ENCODE measurements around the gene SH3BGR. TPM values are rescaled to one million over a fixed set of nuclear protein-coding genes. Genes with fewer than 3 reads are reported as not detected.
"Not testable (repeated sequence)": the region's sequence is repeated elsewhere in the genome, so short reads cannot be mapped to it uniquely, and the experiment has no call there.

The SH3BGR gene
- total and polyA plus RNA-seq, 8 donors, result 1.6 to 4.1 (median 3.6) TPM

DNA sequence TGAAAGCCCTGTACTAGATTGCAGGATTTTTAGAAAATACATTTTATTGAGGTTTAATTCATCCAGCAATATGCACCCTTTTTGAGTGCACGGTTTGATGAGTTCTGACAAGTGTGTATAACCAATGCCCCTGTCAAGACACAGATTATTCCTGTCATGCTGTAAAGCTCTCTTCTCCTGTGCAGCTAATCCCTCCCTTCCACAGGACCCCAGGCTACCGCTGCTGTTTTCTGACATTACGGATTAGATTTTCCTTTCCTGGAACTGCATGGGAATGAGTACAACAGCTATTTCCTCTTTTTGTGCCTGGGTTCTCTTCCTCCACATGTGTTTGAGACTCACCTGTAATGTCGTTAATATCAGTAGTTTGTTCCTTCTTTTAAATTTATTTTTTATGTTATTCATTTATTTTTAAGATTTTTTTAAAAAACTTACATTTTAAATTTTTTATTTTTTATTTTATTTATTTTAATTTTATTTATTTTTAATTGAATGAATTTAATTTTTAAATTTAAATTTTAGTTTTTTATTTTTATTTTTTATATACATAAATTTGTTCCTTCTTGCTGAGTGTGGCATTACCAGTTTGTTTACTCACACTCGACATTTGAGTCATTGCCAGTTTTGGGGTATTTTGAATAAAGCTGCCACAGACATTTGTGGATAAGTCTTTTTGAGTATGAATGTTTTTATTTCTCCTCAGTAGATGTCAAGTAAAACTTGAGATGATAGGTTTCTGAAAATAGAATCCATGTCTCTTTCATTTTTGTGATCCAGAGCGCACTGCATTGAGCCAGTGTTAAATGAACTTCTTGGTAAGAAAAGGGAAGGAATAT lies 82.0 kb downstream of the SH3BGR start:
- Histone ChIP-seq H3K27me3 (no peaks in the 10 kb centered on the region), H3K27ac (no peak overlapping the region), H3K4me3 (no peak overlapping the region), H3K9me3 (no peaks in the 10 kb centered on the region), H3K4me1 (no peaks in the 10 kb centered on the region), H3K36me3 (no peaks in the 10 kb centered on the region)
- ATAC-seq (no peak), DNase-seq (no peak)
- TF ChIP-seq, protein P1, sequence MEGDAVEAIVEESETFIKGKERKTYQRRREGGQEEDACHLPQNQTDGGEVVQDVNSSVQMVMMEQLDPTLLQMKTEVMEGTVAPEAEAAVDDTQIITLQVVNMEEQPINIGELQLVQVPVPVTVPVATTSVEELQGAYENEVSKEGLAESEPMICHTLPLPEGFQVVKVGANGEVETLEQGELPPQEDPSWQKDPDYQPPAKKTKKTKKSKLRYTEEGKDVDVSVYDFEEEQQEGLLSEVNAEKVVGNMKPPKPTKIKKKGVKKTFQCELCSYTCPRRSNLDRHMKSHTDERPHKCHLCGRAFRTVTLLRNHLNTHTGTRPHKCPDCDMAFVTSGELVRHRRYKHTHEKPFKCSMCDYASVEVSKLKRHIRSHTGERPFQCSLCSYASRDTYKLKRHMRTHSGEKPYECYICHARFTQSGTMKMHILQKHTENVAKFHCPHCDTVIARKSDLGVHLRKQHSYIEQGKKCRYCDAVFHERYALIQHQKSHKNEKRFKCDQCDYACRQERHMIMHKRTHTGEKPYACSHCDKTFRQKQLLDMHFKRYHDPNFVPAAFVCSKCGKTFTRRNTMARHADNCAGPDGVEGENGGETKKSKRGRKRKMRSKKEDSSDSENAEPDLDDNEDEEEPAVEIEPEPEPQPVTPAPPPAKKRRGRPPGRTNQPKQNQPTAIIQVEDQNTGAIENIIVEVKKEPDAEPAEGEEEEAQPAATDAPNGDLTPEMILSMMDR (IDR thresholded peaks at IDR 0.05), result no peak
- intact Hi-C loops (cut with DNase I), result no loop called here

DNA sequence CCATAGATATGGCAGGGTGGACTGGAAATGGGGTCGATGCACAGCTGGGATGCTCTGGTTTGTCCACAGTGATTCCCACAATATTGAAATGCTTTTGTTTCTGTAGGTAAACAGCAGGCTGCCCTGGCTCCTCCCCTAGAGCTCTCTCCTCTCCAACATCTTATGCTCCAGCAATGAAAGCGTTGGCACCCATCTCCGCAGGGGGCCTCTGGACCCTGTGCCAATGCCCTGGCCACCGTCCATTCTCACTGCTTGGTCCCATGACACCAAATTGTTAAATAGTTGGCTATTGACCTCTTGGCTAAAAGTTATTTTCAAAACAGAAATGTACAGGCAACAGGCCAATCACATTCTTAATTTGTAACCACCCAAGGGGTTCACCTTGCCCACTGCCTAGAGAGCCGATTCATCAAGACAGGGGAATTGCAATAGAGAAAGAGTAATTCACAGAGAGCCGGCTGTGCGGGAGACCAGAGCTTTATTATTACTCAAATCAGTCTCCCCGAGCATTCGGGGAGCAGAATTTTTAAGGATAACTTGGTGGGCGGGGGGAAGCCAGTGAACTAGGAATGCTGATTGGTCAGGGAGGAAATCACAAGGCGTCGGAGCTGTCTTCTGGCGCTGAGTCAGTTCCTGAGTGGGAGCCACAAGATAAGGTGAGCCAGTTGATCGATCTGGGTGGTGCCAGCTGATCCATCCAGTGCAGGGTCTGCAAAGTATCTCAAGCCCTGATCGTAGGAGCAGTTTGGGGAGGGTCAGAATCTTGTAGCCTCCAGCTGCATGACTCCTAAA lies 84.1 kb downstream of the SH3BGR start:
- Histone ChIP-seq H3K4me3 (no peak overlapping the region), H3K27me3 (no peaks in the 10 kb centered on the region), H3K27ac (no peak overlapping the region), H3K9me3 (no peaks in the 10 kb centered on the region), H3K4me1 (no peaks in the 10 kb centered on the region), H3K36me3 (no peaks in the 10 kb centered on the region)
- intact Hi-C loops (cut with DNase I), result no loop called here
- no peak for DNase-seq
- ATAC-seq, result no peak
- TF ChIP-seq, protein P1 (IDR thresholded peaks at IDR 0.05), result no peak

DNA sequence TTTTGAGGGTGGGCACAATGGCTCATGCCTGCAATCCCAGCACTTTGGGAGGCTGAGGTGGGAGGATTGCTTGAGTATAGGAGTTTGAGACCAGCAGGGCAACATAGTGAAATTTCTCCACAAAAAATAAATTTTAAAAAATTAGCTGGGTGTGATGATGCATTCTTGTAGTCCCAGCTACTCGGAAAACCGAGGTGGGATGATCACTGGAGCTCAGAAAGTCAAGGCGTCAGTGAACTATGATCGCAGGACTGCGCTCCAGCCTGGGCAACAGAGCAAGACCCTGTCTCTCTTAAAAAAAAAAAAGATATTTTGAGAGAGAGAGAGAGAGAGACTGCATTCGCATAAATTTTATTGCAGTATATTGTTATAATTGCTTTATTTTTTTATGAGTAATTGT lies 85.1 kb downstream of the SH3BGR start:
- intact Hi-C loops (cut with DNase I), result no loop called here

DNA sequence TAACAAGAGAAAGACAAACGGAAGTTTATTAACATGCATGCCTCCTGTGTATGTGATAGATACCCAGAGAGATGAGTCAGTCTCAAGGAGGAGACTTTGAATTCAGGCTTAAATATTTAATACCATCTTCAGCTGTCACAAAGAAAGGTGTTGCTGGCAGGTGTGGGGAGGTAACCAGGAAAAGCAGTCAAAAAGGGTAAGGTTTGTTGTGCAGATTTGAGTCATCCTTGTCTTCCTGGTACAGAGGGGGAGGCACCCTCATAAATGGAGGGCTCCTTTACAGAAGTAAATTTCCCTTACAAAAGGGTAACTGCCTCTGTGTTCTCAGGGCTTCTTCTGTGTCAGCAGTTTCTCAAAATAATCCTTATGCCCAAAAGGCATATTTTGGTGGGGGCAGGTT lies 85.8 kb downstream of the SH3BGR start:
- Histone ChIP-seq H3K36me3 (no peaks in the 10 kb centered on the region), H3K27ac (no peak overlapping the region), H3K9me3 (no peaks in the 10 kb centered on the region), H3K4me1 (no peaks in the 10 kb centered on the region), H3K27me3 (no peaks in the 10 kb centered on the region), H3K4me3 (no peak overlapping the region)
- TF ChIP-seq, protein P1 (IDR thresholded peaks at IDR 0.05), result no peak
- ATAC-seq (no peak), DNase-seq (no peak)
- intact Hi-C loops (cut with DNase I), result no loop called here

More for the DNA sequence above, 85.1 kb downstream of the SH3BGR start:
- no peaks in the 10 kb centered on the region for H3K27me3 ChIP-seq
- TF ChIP-seq, protein P1 (IDR thresholded peaks at IDR 0.05), result no peak
- DNase-seq, result no peak
- no peaks in the 10 kb centered on the region for H3K9me3 ChIP-seq
- no peak for ATAC-seq
- no peaks in the 10 kb centered on the region for H3K36me3 ChIP-seq
- H3K4me3 ChIP-seq, result no peak overlapping the region
- no peaks in the 10 kb centered on the region for H3K4me1 ChIP-seq
- no peak overlapping the region for H3K27ac ChIP-seq

- DNase-seq (no peak), ATAC-seq (no peak)
- Histone ChIP-seq H3K27me3 (no peaks in the 10 kb centered on the region), H3K4me3 (no peak overlapping the region), H3K36me3 (no peaks in the 10 kb centered on the region), H3K27ac (no peak overlapping the region), H3K9me3 (no peaks in the 10 kb centered on the region), H3K4me1 (no peaks in the 10 kb centered on the region)
- intact Hi-C loops (cut with DNase I), result no loop called here
- TF ChIP-seq, protein P1 (IDR thresholded peaks at IDR 0.05), result no peak
Observed at GRCh38 chr21:39538453-39539042, 86.8 kb downstream of the SH3BGR start.

- H3K4me1 ChIP-seq; H3K27ac ChIP-seq; DNase-seq; intact Hi-C loops (cut with DNase I); H3K27me3 ChIP-seq; H3K4me3 ChIP-seq; H3K36me3 ChIP-seq; ATAC-seq; H3K9me3 ChIP-seq: not testable (repeated sequence)
Observed at GRCh38 chr21:39540367-39540766, 88.6 kb downstream of the SH3BGR start.
